ENCODE measurements around the gene PRKAR1A.

Gene PRKAR1A

GRCh38 chr17:68544111-68544915 lies 32.1 kb downstream of the PRKAR1A start:
- no peak for DNase-seq

- no peak for DNase-seq
These were observed 44.3 kb downstream of the PRKAR1A start for GRCh38 chr17:68556551-68556950.

- DNase-seq, result no peak
These were observed 47.1 kb downstream of the PRKAR1A start for GRCh38 chr17:68559316-68559715.

GRCh38 chr17:68560966-68561720 lies 48.9 kb downstream of the PRKAR1A start:
- DNase-seq, result no peak

GRCh38 chr17:68562736-68563135 lies 50.5 kb downstream of the PRKAR1A start:
- no peak for DNase-seq

GRCh38 chr17:68564415-68565111 lies 52.3 kb downstream of the PRKAR1A start:
- no peak for DNase-seq

GRCh38 chr17:68565661-68566441 lies 53.6 kb downstream of the PRKAR1A start:
- DNase-seq, result no peak

GRCh38 chr17:68566442-68566738 lies 54.2 kb downstream of the PRKAR1A start:
- no peak for DNase-seq

- no peak for DNase-seq
These were observed 54.8 kb downstream of the PRKAR1A start for GRCh38 chr17:68567035-68567434.

- DNase-seq, result no peak
These were observed 55.4 kb downstream of the PRKAR1A start for GRCh38 chr17:68567581-68567980.

- DNase-seq, result no peak
These were observed 56.4 kb downstream of the PRKAR1A start for GRCh38 chr17:68568581-68568980.

- no peak for DNase-seq
These were observed 57.1 kb downstream of the PRKAR1A start for GRCh38 chr17:68569346-68569745.

GRCh38 chr17:68570526-68570925 lies 58.3 kb downstream of the PRKAR1A start:
- DNase-seq, result no peak

GRCh38 chr17:68572138-68572842 lies 60.1 kb downstream of the PRKAR1A start:
- DNase-seq, result no peak

- DNase-seq, result no peak
These were observed 61.1 kb downstream of the PRKAR1A start for GRCh38 chr17:68573338-68573737.

GRCh38 chr17:68576137-68576536 lies 63.9 kb downstream of the PRKAR1A start:
- no peak for DNase-seq

- no peak for DNase-seq
These were observed 64.7 kb downstream of the PRKAR1A start for GRCh38 chr17:68576811-68577496.

GRCh38 chr17:68577497-68577821 lies 65.2 kb downstream of the PRKAR1A start:
- DNase-seq, result no peak

- no peak for DNase-seq
These were observed 66.0 kb downstream of the PRKAR1A start for GRCh38 chr17:68578236-68578635.

- no peak for DNase-seq
These were observed 67.1 kb downstream of the PRKAR1A start for GRCh38 chr17:68579194-68579927.

GRCh38 chr17:68580236-68580770 lies 68.1 kb downstream of the PRKAR1A start:
- DNase-seq, result peak in 1 of 2 donors; percentile 32
